Astrocyte (in vitro differentiated cells and primary cell): ENCODE measurements around the gene ACP5. TPM values are rescaled to one million over a fixed set of nuclear protein-coding genes. Genes with fewer than 3 reads are reported as not detected.
A peak's percentile ranks its signal among the peaks of the same experiment; 100 is the strongest.

Experiments
- DNase-seq: peaks from one replicate; pipeline ENCODE4 v3.0.0-alpha.2; 2010; ENCODE audit warnings: low read depth
- FAIRE-seq: peaks from 2 replicates; lab custom pipeline; 2011; peaks lifted over from hg19 to GRCh38; lab: Jason Lieb, UNC
- H2AFZ ChIP-seq: 2 replicates; pipeline ENCODE4 v1.6.0; 2012; ENCODE audit warnings: low read depth, low read length, inconsistent platforms
- H3K27ac ChIP-seq: 2 replicates; pipeline ENCODE4 v1.5.1; 2011; ENCODE audit warnings: low read depth, low read length, inconsistent platforms
- H3K27me3 ChIP-seq: 2 replicates; pipeline ENCODE4 v1.6.0; 2011; ENCODE audit warnings: low read length, inconsistent platforms; ENCODE audit not compliant: insufficient read depth
- H3K36me3 ChIP-seq: 2 replicates; pipeline ENCODE4 v1.5.1; 2011; ENCODE audit warnings: low read length, inconsistent platforms; ENCODE audit not compliant: insufficient read depth
- H3K4me1 ChIP-seq: 2 replicates; pipeline ENCODE4 v1.5.1; 2011; ENCODE audit warnings: low read length, inconsistent platforms; ENCODE audit not compliant: insufficient read depth
- H3K4me2 ChIP-seq: 2 replicates; pipeline ENCODE4 v1.6.0; 2012; ENCODE audit warnings: low read length, inconsistent platforms
- H3K4me3 ChIP-seq: 2 replicates; pipeline ENCODE4 v1.5.1; 2011; ENCODE audit warnings: low read depth, mild to moderate bottlenecking, low read length, inconsistent platforms; ENCODE audit not compliant: insufficient read depth
- H3K79me2 ChIP-seq: 2 replicates; pipeline ENCODE4 v1.6.0; 2012; ENCODE audit warnings: mild to moderate bottlenecking, low read length, inconsistent platforms; ENCODE audit not compliant: insufficient read depth
- H3K9ac ChIP-seq: 2 replicates; pipeline ENCODE4 v1.6.0; 2012; ENCODE audit warnings: mild to moderate bottlenecking, low read length, inconsistent platforms
- H3K9me3 ChIP-seq: 2 replicates; pipeline ENCODE4 v1.5.1; 2012; ENCODE audit warnings: low read depth, mild to moderate bottlenecking, low read length, inconsistent platforms; ENCODE audit not compliant: insufficient read depth
- H4K20me1 ChIP-seq: 2 replicates; pipeline ENCODE4 v1.6.0; 2012; ENCODE audit warnings: low read length, inconsistent platforms; ENCODE audit not compliant: insufficient read depth
- H3K27ac Mint-ChIP-seq: one replicate; pipeline ENCODE4 v1.8.0; 2021; ENCODE audit warnings: mild to moderate bottlenecking, mixed read lengths; ENCODE audit not compliant: unreplicated experiment
- H3K27me3 Mint-ChIP-seq: one replicate; pipeline ENCODE4 v1.8.0; 2021; ENCODE audit warnings: low read depth, mixed read lengths; ENCODE audit not compliant: unreplicated experiment
- H3K36me3 Mint-ChIP-seq: one replicate; pipeline ENCODE4 v1.8.0; 2021; ENCODE audit warnings: low read depth, mixed read lengths; ENCODE audit not compliant: unreplicated experiment
- H3K4me1 Mint-ChIP-seq: one replicate; pipeline ENCODE4 v1.8.0; 2021; ENCODE audit warnings: low read depth, mixed read lengths; ENCODE audit not compliant: unreplicated experiment
- H3K4me3 Mint-ChIP-seq: one replicate; pipeline ENCODE4 v1.8.0; 2021; ENCODE audit warnings: mild to moderate bottlenecking, moderate library complexity, mixed read lengths; ENCODE audit not compliant: unreplicated experiment
- H3K9me3 Mint-ChIP-seq: one replicate; pipeline ENCODE4 v1.8.0; 2021; ENCODE audit warnings: mild to moderate bottlenecking, mixed read lengths; ENCODE audit not compliant: unreplicated experiment
- CTCF ChIP-seq: IDR thresholded peaks from 2 replicates; pipeline ENCODE4 v1.5.1; 2011; ENCODE audit warnings: low read depth, mild to moderate bottlenecking, inconsistent platforms, low read length, moderate library complexity; ENCODE audit not compliant: insufficient read depth
- EZH2 ChIP-seq: IDR thresholded peaks from 2 replicates; pipeline ENCODE4 v1.6.1; 2012; ENCODE audit warnings: mild to moderate bottlenecking, low read length, inconsistent platforms; ENCODE audit not compliant: insufficient read depth
- total RNA-seq: library from RNA; stranded (reverse); gene quantifications from 2 replicates; pipeline ENCODE4 v1.2.1, GENCODE V29; 2021

Gene ACP5
- total RNA-seq, 1 donor from 2014 or later = not detected

GRCh38 chr19:11587975-11588631 lies 10.7 kb upstream of the ACP5 start:
- H3K27ac Mint-ChIP-seq = no peak overlapping the region
- Histone ChIP-seq H4K20me1 (no peaks in the 10 kb centered on the region), H3K27me3 (no peaks in the 10 kb centered on the region), H3K4me3 (no peak overlapping the region), H3K36me3 (no peaks in the 10 kb centered on the region), H3K4me1 (no peaks in the 10 kb centered on the region), H3K27ac (no peak overlapping the region), H3K79me2 (no peaks in the 10 kb centered on the region), H3K9me3 (no peaks in the 10 kb centered on the region), H3K4me2 (peak overlapping the region; percentile 40), H2AFZ (no peak overlapping the region), H3K9ac (no peak overlapping the region)
- TF ChIP-seq CTCF = no peak
- TF ChIP-seq EZH2 = no peak
- H3K4me3 Mint-ChIP-seq = no peak overlapping the region
- DNase-seq (no peak), FAIRE-seq (no peak)
- H3K27me3 Mint-ChIP-seq = peaks cover 6% of the 10 kb centered on the region
- no peaks in the 10 kb centered on the region for H3K36me3 Mint-ChIP-seq
- no peaks in the 10 kb centered on the region for H3K4me1 Mint-ChIP-seq
- peaks cover 1% of the 10 kb centered on the region for H3K9me3 Mint-ChIP-seq

GRCh38 chr19:11587302-11587974 lies 10.0 kb upstream of the ACP5 start:
- no peak overlapping the region for H3K9ac ChIP-seq
- H3K27me3 Mint-ChIP-seq = peaks cover 6% of the 10 kb centered on the region
- DNase-seq = peak; percentile 18

More at GRCh38 chr19:11587302-11587974, 10.0 kb upstream of the ACP5 start:
- no peak overlapping the region for H3K27ac ChIP-seq
- no peaks in the 10 kb centered on the region for H3K4me1 ChIP-seq
- H3K4me1 Mint-ChIP-seq = no peaks in the 10 kb centered on the region
- peaks cover 1% of the 10 kb centered on the region for H3K9me3 Mint-ChIP-seq
- no peaks in the 10 kb centered on the region for H3K9me3 ChIP-seq
- FAIRE-seq = no peak
- TF ChIP-seq EZH2 (no peak), CTCF (peak; percentile 88)
- H3K36me3 Mint-ChIP-seq = no peaks in the 10 kb centered on the region
- no peak overlapping the region for H3K27ac Mint-ChIP-seq
- no peaks in the 10 kb centered on the region for H3K27me3 ChIP-seq
- no peaks in the 10 kb centered on the region for H3K79me2 ChIP-seq
- no peaks in the 10 kb centered on the region for H4K20me1 ChIP-seq
- H2AFZ ChIP-seq = no peak overlapping the region
- H3K4me2 ChIP-seq = peak overlapping the region; percentile 40
- H3K4me3 ChIP-seq = no peak overlapping the region
- H3K36me3 ChIP-seq = no peaks in the 10 kb centered on the region
- H3K4me3 Mint-ChIP-seq = no peak overlapping the region
